Measurements from ENCODE around the gene CTSF.
"Not testable (repeated sequence)": the region's sequence is repeated elsewhere in the genome, so short reads cannot be mapped to it uniquely, and the experiment has no call there.

Gene CTSF

DNA sequence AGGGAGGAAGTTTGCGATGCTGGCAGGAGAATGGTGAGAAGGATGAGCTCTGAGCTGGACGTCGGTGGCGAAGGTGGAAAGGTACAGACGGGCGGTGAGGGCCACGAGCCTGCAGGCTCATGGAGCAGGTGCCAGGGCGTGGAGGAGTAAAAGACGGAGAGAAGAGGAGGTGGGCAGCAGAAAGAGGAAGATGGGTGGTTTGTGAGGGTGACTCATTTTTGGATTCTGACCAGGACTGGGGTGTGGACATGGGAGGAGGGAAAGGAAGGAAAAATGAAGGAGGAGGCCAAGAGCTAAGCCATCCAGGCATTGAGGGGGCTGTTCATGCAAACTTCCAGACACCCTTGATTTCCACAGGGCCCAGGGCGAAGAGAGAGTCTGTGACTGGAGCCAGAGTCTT is 26.0 kb downstream of the CTSF start:
- Histone ChIP-seq H3K27me3 (replicated peaks in 2 of 5; ENCODE audit: control insufficient read depth in 4 of 5, insufficient read depth in 5 of 5, low read length in 4 of 5) (peaks cover 0 to 3% (median 0%) of the 10 kb centered on the region in 5 experiments), H3K9me3 (ENCODE audit: control extremely low read depth in 1 of 5, control insufficient read depth in 4 of 5, insufficient read depth in 2 of 5, low read depth in 1 of 5, low read length in 4 of 5) (no peaks in the 10 kb centered on the region), H3K36me3 (ENCODE audit: control insufficient read depth in 4 of 4, insufficient read depth in 4 of 4, low read length in 3 of 4) (peaks cover 9 to 44% (median 28%) of the 10 kb centered on the region in 4 experiments), H3K27ac (ENCODE audit: insufficient read depth in 1 of 2, low read depth in 1 of 2, low read length in 2 of 2, poor library complexity in 1 of 2, severe bottlenecking in 2 of 2) (peak overlapping the region in 1 of 2 experiments; percentile 62), H3K4me3 (ENCODE audit: control insufficient read depth in 1 of 7, extremely low read depth in 1 of 7, insufficient read depth in 4 of 7, low read depth in 2 of 7, low read length in 6 of 7) (no peak overlapping the region), H3K4me1 (ENCODE audit: control extremely low read depth in 1 of 4, control insufficient read depth in 4 of 4, insufficient read depth in 4 of 4, low read length in 3 of 4) (peaks cover 13 to 40% (median 31%) of the 10 kb centered on the region in 4 experiments)
- CTCF ChIA-PET: interaction anchor here (0.7 to 3.1 kb wide), 6 partner anchors 9 to 138 kb away, joined by 3 to 8 read pairs (median 3); no protein-coding TSS in a partner anchor
- no peak for DNase-seq
- POLR2A ChIA-PET: no interaction called here
- WGBS (ENCODE audit: insufficient coverage): 86% methylated on average over 10 of the region's 10 CpGs

- Histone ChIP-seq H3K4me1 (ENCODE audit: control extremely low read depth in 1 of 4, control insufficient read depth in 4 of 4, insufficient read depth in 4 of 4, low read length in 3 of 4) (peaks cover 13 to 40% (median 31%) of the 10 kb centered on the region in 4 experiments), H3K36me3 (ENCODE audit: control insufficient read depth in 4 of 4, insufficient read depth in 4 of 4, low read length in 3 of 4) (peaks cover 9 to 49% (median 31%) of the 10 kb centered on the region in 4 experiments), H3K27ac (ENCODE audit: insufficient read depth in 1 of 2, low read depth in 1 of 2, low read length in 2 of 2, poor library complexity in 1 of 2, severe bottlenecking in 2 of 2) (no peak overlapping the region), H3K27me3 (replicated peaks in 2 of 5; ENCODE audit: control insufficient read depth in 4 of 5, insufficient read depth in 5 of 5, low read length in 4 of 5) (peaks cover 0 to under 1% (median 0%) of the 10 kb centered on the region in 5 experiments), H3K4me3 (ENCODE audit: control insufficient read depth in 1 of 7, extremely low read depth in 1 of 7, insufficient read depth in 4 of 7, low read depth in 2 of 7, low read length in 6 of 7) (no peak overlapping the region), H3K9me3 (ENCODE audit: control extremely low read depth in 1 of 5, control insufficient read depth in 4 of 5, insufficient read depth in 2 of 5, low read depth in 1 of 5, low read length in 4 of 5) (no peaks in the 10 kb centered on the region)
- no peak for DNase-seq
- WGBS (ENCODE audit: insufficient coverage): 93% methylated on average over 4 of the region's 4 CpGs
- ChIA-PET POLR2A (no interaction called here), CTCF (interaction anchor here (0.7 to 3.1 kb wide), 4 partner anchors 13 to 138 kb away, joined by 3 to 8 read pairs (median 3); no protein-coding TSS in a partner anchor)
Observed at GRCh38 chr11:66541892-66542291, 26.5 kb downstream of the CTSF start.

GRCh38 chr11:66540598-66540997 is 27.8 kb downstream of the CTSF start:
- Histone ChIP-seq H3K36me3 (ENCODE audit: control insufficient read depth in 4 of 4, insufficient read depth in 4 of 4, low read length in 3 of 4) (peaks cover 13 to 60% (median 37%) of the 10 kb centered on the region in 4 experiments), H3K4me1 (ENCODE audit: control extremely low read depth in 1 of 4, control insufficient read depth in 4 of 4, insufficient read depth in 4 of 4, low read length in 3 of 4) (peaks cover 13 to 34% (median 28%) of the 10 kb centered on the region in 4 experiments)
- DNase-seq; H3K27me3 ChIP-seq (replicated peaks in 2 of 5; ENCODE audit: control insufficient read depth in 4 of 5, insufficient read depth in 5 of 5, low read length in 4 of 5); H3K9me3 ChIP-seq (ENCODE audit: control extremely low read depth in 1 of 5, control insufficient read depth in 4 of 5, insufficient read depth in 2 of 5, low read depth in 1 of 5, low read length in 4 of 5); H3K27ac ChIP-seq (ENCODE audit: insufficient read depth in 1 of 2, low read depth in 1 of 2, low read length in 2 of 2, poor library complexity in 1 of 2, severe bottlenecking in 2 of 2); H3K4me3 ChIP-seq (ENCODE audit: control insufficient read depth in 1 of 7, extremely low read depth in 1 of 7, insufficient read depth in 4 of 7, low read depth in 2 of 7, low read length in 6 of 7); CTCF ChIA-PET; POLR2A ChIA-PET: not testable (repeated sequence)
- WGBS (ENCODE audit: insufficient coverage): 90% methylated on average over 8 of the region's 8 CpGs

DNA sequence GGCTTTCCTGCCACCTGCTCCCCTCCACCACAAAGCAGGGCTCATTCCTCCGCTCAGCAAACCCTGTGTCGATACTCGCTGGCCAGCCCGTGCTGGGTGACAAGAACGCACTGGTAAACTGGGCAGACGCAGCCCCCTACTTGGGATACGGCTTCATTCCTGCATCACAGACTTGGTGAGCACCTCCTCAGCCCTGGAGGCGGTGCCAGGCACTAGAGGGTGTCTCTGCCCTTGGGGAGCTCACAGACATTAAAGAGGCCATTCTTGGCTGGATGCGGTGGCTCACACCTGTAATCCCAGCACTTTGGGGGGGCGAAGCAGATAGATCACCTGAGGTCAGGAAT is 28.6 kb downstream of the CTSF start:
- peaks cover 15 to 65% (median 40%) of the 10 kb centered on the region in 4 experiments for H3K36me3 ChIP-seq (ENCODE audit: control insufficient read depth in 4 of 4, insufficient read depth in 4 of 4, low read length in 3 of 4)
- POLR2A ChIA-PET: no interaction called here
- WGBS (ENCODE audit: insufficient coverage): 91% methylated on average over 10 of the region's 10 CpGs

GRCh38 chr11:66539170-66539869 is 29.1 kb downstream of the CTSF start:
- ChIA-PET CTCF (interaction anchor here (1.0 kb wide), 1 partner anchor 140 kb away, joined by 4 read pairs; no protein-coding TSS in a partner anchor), POLR2A (no interaction called here)
- Histone ChIP-seq H3K27me3 (replicated peaks in 2 of 5; ENCODE audit: control insufficient read depth in 4 of 5, insufficient read depth in 5 of 5, low read length in 4 of 5) (no peaks in the 10 kb centered on the region), H3K36me3 (ENCODE audit: control insufficient read depth in 4 of 4, insufficient read depth in 4 of 4, low read length in 3 of 4) (peaks cover 15 to 68% (median 40%) of the 10 kb centered on the region in 4 experiments), H3K27ac (ENCODE audit: insufficient read depth in 1 of 2, low read depth in 1 of 2, low read length in 2 of 2, poor library complexity in 1 of 2, severe bottlenecking in 2 of 2) (no peak overlapping the region), H3K9me3 (ENCODE audit: control extremely low read depth in 1 of 5, control insufficient read depth in 4 of 5, insufficient read depth in 2 of 5, low read depth in 1 of 5, low read length in 4 of 5) (no peaks in the 10 kb centered on the region), H3K4me1 (ENCODE audit: control extremely low read depth in 1 of 4, control insufficient read depth in 4 of 4, insufficient read depth in 4 of 4, low read length in 3 of 4) (peaks cover 4 to 22% (median 18%) of the 10 kb centered on the region in 4 experiments), H3K4me3 (ENCODE audit: control insufficient read depth in 1 of 7, extremely low read depth in 1 of 7, insufficient read depth in 4 of 7, low read depth in 2 of 7, low read length in 6 of 7) (no peak overlapping the region)
- no peak for DNase-seq
- WGBS (ENCODE audit: insufficient coverage): 91% methylated on average over 15 of the region's 16 CpGs

More for the DNA sequence above, 28.6 kb downstream of the CTSF start:
- H3K9me3 ChIP-seq (ENCODE audit: control extremely low read depth in 1 of 5, control insufficient read depth in 4 of 5, insufficient read depth in 2 of 5, low read depth in 1 of 5, low read length in 4 of 5): no peaks in the 10 kb centered on the region
- H3K4me3 ChIP-seq (ENCODE audit: control insufficient read depth in 1 of 7, extremely low read depth in 1 of 7, insufficient read depth in 4 of 7, low read depth in 2 of 7, low read length in 6 of 7): no peak overlapping the region
- CTCF ChIA-PET: no interaction called here
- no peak overlapping the region for H3K27ac ChIP-seq (ENCODE audit: insufficient read depth in 1 of 2, low read depth in 1 of 2, low read length in 2 of 2, poor library complexity in 1 of 2, severe bottlenecking in 2 of 2)
- no peaks in the 10 kb centered on the region for H3K27me3 ChIP-seq (replicated peaks in 2 of 5; ENCODE audit: control insufficient read depth in 4 of 5, insufficient read depth in 5 of 5, low read length in 4 of 5)
- peaks cover 9 to 27% (median 23%) of the 10 kb centered on the region in 4 experiments for H3K4me1 ChIP-seq (ENCODE audit: control extremely low read depth in 1 of 4, control insufficient read depth in 4 of 4, insufficient read depth in 4 of 4, low read length in 3 of 4)
- DNase-seq: no peak

GRCh38 chr11:66532784-66533183 is 35.6 kb downstream of the CTSF start:
- H3K9me3 ChIP-seq (ENCODE audit: control extremely low read depth in 1 of 5, control insufficient read depth in 4 of 5, insufficient read depth in 2 of 5, low read depth in 1 of 5, low read length in 4 of 5): no peaks in the 10 kb centered on the region
- H3K4me3 ChIP-seq (ENCODE audit: control insufficient read depth in 1 of 7, extremely low read depth in 1 of 7, insufficient read depth in 4 of 7, low read depth in 2 of 7, low read length in 6 of 7): no peak overlapping the region
- peaks cover 12 to 65% (median 29%) of the 10 kb centered on the region in 4 experiments for H3K36me3 ChIP-seq (ENCODE audit: control insufficient read depth in 4 of 4, insufficient read depth in 4 of 4, low read length in 3 of 4)
- no peak overlapping the region for H3K27ac ChIP-seq (ENCODE audit: insufficient read depth in 1 of 2, low read depth in 1 of 2, low read length in 2 of 2, poor library complexity in 1 of 2, severe bottlenecking in 2 of 2)
- no peaks in the 10 kb centered on the region for H3K27me3 ChIP-seq (replicated peaks in 2 of 5; ENCODE audit: control insufficient read depth in 4 of 5, insufficient read depth in 5 of 5, low read length in 4 of 5)
- DNase-seq: no peak
- 100% methylated on average over 3 of the region's 6 CpGs for WGBS (ENCODE audit: insufficient coverage)
- H3K4me1 ChIP-seq (ENCODE audit: control extremely low read depth in 1 of 4, control insufficient read depth in 4 of 4, insufficient read depth in 4 of 4, low read length in 3 of 4): no peaks in the 10 kb centered on the region
- ChIA-PET CTCF (interaction anchor here (1.0 to 1.2 kb wide), 3 partner anchors 10 to 145 kb away, joined by 3 read pairs; partner anchors contain the start of gene RBM4B), POLR2A (interaction anchor here (0.6 kb wide), 1 partner anchor 17 kb away, joined by 3 read pairs; no protein-coding TSS in a partner anchor)

- Histone ChIP-seq H3K4me3 (ENCODE audit: control insufficient read depth in 1 of 7, extremely low read depth in 1 of 7, insufficient read depth in 4 of 7, low read depth in 2 of 7, low read length in 6 of 7) (no peak overlapping the region), H3K9me3 (ENCODE audit: control extremely low read depth in 1 of 5, control insufficient read depth in 4 of 5, insufficient read depth in 2 of 5, low read depth in 1 of 5, low read length in 4 of 5) (no peaks in the 10 kb centered on the region), H3K36me3 (ENCODE audit: control insufficient read depth in 4 of 4, insufficient read depth in 4 of 4, low read length in 3 of 4) (peaks cover 12 to 65% (median 27%) of the 10 kb centered on the region in 4 experiments), H3K27me3 (replicated peaks in 2 of 5; ENCODE audit: control insufficient read depth in 4 of 5, insufficient read depth in 5 of 5, low read length in 4 of 5) (no peaks in the 10 kb centered on the region), H3K27ac (ENCODE audit: insufficient read depth in 1 of 2, low read depth in 1 of 2, low read length in 2 of 2, poor library complexity in 1 of 2, severe bottlenecking in 2 of 2) (no peak overlapping the region), H3K4me1 (ENCODE audit: control extremely low read depth in 1 of 4, control insufficient read depth in 4 of 4, insufficient read depth in 4 of 4, low read length in 3 of 4) (no peaks in the 10 kb centered on the region)
- WGBS (ENCODE audit: insufficient coverage): 100% methylated on average over 8 of the region's 11 CpGs
- POLR2A ChIA-PET: no interaction called here
- no peak for DNase-seq
- CTCF ChIA-PET: no interaction called here
Observed at GRCh38 chr11:66531841-66532240, 36.6 kb downstream of the CTSF start.
